HuH-7.5 (cell line): ENCODE data around the gene BTN3A1.

Source experiments
- DNase-seq: peaks from one replicate; pipeline ENCODE4 v3.0.0; 2011; ENCODE audit warnings: low spot score

BTN3A1 gene

DNA sequence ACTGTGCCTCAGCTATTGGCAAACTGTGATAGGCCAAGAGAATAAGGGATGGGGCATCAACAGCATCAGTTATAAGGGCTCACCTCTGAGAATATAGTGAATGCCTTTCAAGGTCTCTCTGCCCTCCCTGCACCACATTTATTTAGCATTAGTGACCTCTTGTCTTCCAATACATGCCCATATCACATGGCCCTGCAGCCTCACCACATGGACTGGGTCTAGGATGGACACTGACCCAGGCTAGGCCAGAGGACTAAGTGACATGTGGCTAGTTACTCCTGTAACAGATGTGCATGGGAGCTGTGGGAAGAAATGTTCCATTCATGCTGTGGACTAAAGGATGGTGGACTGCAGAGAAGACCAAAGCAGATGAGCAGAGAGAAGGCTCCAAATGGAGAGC is 22.3 kb upstream of the BTN3A1 start:
- no peak for DNase-seq

DNA sequence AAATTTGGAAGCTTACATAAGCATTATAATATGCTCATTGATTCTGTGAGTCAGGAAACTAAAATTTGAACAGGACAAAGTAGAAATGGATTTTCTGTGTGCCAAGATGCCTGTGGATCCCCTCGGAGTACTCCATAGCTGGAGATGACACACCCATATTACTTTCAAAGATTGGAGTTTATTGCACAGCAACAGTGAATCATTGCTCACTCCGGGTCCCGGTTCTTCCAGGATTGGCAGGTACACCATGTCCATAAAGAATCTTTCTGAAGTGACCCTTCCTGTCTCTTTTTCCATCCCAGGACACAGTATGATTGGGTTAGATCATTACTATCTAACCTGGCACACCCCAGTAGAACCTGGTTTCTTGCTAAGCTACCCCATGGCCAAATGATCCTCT is 21.8 kb upstream of the BTN3A1 start:
- DNase-seq = no peak

DNA sequence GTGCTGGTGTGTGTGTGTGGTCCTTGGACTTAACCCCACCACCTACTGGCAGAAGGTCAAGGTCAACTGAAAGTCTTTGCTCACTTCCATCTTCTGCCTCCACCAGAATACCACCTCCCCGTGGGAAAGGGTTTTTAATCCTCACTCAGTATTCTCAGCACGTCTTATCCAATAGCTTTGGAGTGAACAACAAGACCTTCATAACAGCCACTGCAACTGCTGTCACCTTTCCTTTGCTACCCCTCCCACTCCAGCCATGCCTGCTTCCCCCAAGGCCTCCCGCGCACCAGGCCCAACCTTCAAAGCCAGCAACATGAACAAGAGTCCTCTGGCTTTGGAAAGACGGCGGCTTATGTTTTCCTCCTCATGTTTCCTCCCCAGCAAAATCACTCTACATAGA is 20.0 kb upstream of the BTN3A1 start:
- no peak for DNase-seq

DNA sequence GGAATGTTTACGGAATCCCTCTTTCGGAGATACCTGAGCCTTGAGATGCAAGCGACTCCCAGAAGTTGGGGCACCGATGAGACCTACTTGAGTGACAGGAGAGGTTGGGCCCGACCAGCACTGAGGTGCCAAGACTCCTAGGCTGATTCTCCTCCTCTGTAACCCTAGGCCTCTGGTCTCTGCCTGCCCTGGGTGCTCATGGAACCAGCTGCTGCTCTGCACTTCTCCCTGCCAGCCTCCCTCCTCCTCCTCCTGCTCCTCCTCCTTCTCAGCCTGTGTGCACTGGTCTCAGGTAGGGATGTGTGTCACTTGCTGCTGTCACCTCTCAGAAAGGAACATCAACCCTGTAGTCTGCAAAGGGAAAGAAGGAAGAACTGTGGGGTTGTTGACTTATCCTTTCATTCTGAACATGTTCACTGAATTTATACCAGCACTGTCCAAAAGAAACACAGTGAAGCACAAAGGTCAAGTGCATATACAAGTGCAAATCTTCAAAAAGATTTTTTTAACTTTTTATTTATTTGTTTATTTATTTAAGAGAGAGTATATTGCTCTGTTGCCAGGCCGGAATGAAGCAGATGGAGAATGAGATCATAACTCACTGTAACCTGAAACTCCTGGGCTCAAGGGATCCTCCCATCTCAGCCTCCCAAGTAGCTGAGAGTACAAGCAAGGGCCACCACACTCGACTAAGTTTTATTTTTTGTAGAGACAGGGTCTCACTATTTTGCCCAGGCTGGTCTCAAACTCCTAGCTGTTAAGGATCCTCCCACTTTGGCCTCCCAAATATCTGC is 18.3 kb upstream of the BTN3A1 start:
- DNase-seq = no peak

DNA sequence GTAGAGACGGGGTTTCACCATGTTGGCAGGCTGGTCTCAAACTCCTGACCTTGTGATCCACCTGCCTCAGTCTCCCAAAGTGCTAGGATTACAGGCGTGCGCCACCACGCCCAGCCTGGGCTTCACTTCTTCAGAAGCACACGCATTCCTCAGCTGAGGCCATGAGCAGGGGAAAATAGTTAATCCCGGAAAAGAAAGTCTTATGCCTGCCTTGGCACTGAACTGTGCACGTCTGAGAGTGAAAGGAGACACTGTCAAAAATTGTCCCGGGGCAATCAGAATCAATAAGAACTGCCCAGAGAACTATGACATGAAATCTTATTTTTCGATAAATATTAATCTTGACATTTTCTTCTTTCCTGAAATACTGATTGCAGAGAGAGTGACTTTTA is 16.3 kb upstream of the BTN3A1 start:
- no peak for DNase-seq

DNA sequence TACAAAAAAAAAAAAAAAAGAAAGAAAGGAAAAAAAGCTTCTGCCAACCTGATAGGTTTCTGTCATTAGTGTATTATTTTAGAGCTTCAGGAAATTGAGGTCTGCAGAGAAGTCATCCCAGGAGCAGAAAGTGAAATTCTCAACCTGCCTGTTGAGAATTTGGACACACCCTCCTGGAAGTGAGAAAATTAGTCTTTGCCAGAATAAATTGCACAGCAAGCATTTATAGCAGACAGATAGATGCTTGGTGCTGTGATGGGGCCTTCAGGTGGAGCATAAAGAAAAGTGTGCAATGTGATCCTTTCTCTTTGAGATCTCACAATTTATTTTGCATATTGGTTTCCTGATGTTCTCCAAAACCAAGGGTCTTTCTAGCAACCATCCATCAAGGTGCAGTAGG is 14.5 kb upstream of the BTN3A1 start:
- DNase-seq = no peak

DNA sequence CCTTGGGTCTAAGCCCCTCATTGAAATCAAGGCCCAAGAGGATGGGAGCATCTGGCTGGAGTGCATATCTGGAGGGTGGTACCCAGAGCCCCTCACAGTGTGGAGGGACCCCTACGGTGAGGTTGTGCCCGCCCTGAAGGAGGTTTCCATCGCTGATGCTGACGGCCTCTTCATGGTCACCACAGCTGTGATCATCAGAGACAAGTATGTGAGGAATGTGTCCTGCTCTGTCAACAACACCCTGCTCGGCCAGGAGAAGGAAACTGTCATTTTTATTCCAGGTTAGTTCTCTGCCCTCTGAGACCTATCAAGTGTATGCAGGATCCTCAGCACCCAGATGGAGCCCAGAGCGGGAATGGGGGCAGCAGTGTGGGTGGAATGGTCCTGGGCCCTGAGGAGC is 14.1 kb upstream of the BTN3A1 start:
- no peak for DNase-seq

DNA sequence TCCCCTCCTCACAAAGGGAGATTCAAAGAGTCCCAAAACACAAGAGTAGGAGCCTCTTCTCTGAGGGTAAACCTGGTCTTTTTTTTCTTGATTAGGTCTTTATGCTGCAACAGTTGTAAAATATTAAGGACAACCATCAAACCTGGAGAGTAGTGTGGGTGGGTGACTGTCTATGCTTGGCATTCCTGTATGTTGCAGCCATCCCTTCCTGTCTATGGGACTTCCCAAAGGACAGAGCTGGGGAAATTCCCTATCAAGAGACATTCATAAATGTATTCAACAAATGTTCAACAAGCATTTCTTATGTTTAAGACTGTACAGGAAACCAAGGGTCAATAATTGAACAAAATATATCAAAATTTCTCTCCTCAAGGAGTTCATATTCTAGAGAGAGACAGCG is 13.6 kb upstream of the BTN3A1 start:
- DNase-seq = no peak

DNA sequence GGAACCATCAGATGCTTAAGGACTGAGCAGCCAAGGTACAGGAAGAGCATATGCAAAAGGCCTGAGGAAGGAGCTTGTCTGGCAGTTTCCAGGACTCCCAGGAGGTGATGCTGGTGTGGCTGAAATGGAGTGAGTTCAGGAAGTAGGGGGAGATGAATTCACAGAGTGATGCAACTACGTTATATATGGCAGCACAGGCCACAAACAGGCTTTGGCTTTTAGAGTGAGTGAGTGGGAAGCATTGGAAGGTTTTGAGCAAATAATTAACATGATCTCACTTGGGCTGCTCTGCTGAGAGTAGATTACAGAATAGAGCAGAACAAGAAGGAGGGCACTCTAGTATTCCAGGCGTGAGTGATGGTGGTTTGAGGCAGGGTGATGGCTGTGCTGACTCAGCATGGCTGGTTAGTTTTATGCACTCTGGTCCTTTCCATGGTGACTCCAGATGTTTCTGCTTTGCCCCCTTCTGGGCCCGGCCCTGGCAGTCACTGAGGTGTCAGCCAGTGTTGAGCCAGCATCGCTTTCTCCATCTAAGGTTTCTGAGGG is 12.7 kb upstream of the BTN3A1 start:
- no peak for DNase-seq

DNA sequence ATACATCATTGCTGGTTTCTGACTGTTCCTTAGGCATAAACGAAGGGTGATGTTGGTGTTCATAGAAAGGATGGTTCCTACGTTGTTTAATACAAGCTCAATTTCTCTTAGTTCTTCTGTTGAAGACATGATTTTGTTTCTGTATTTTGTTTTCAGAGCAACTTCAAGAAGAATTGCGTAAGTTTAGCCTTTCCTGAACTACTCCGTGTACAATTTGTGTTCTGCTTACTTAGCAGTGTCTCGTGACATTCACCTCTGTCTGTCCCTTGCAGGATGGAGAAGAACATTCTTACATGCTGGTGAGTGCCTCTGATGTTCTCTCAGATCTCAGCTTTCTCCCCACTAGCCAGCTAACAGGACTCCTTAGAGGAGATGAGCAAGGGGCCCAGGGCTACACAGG is 11.5 kb upstream of the BTN3A1 start:
- DNase-seq = no peak

DNA sequence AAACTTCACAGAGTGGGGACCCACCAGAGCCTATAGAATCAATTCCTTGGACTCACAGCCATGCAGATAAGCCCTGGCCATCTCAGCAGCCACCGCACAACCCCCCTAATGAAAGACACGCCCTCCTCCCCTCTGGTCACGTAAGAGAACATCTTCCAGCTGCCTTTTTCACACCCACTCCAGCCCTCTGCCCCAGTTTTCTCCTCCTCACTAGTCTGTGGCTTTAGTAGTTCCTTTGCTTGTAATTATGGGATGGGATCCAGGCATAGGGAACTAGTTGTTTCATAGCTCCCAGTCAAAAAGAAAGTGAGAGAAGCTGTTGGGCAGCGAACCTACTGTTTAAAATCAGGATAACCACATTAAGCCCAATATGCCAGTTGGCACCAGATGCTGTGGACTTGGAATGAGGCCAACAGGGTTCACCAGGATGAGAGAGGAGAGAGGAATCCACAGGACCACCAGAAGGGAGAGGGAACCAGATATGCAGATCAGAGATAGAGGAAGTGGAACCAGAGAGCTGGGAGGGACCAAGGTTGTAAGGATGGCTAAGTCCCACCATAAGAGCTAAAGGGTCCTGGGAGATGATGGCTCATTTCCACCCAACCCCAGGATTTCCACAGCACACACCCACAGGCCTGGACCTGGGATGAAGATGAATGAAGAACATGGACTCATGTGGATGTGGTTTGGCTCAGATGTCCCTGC is 9.0 kb upstream of the BTN3A1 start:
- DNase-seq = no peak

DNA sequence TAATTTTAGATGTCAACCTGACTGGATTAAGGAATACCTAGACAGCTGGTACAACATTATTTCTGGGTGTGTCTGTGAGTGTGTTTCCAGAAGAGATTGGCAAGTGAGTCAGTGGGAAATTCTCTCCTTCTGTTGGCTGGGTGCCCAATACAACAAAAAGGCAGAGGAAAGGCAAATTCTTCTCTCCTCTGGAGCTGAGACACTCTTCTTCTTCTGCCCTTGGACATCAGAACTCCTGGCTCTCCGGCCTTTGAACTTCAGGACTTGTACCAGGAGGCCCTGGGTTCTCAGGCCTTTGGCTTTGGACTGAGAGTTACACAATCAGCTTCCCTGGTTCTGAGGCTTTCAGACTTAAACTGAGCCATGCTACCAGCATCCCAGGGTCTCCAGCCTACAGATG is 7.8 kb upstream of the BTN3A1 start:
- DNase-seq = no peak

DNA sequence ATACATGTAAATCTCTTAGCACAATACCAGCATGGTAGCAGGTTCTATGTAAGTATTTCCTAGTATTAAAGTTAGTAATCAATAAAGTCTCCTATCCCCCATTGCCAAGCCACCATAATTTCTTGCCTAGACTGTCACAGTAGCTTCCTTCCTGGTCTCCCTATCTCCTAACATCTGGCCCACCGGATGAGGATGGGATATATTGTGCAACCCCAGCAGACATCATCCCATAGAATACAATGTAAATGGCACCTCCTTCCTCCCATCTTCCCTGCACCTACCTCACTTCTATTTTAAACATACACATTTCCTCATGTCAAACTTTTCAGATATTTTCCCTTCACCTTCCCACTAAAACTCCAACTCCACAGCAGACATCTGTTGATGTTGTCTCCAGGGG is 3.5 kb upstream of the BTN3A1 start:
- DNase-seq = no peak

DNA sequence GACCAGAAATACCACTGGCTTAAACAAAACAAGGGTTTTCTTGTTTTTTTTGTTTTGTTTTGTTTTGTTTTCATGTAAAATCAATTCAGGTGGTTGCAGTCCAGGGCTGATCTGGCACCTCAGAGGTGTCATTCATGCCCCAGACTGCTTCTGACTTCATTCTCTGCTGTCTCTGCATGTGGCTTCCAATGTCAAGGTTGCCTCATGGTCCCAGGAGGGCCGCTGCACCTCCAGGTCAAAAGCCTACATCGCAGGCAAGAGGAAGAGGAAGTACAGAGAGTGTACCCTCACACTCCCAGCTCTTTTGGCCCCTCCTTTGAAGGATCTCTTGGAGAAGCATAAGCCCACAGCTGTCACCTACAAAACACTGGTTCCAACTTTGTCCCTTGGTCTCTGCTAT is 1.4 kb upstream of the BTN3A1 start:
- DNase-seq = no peak

DNA sequence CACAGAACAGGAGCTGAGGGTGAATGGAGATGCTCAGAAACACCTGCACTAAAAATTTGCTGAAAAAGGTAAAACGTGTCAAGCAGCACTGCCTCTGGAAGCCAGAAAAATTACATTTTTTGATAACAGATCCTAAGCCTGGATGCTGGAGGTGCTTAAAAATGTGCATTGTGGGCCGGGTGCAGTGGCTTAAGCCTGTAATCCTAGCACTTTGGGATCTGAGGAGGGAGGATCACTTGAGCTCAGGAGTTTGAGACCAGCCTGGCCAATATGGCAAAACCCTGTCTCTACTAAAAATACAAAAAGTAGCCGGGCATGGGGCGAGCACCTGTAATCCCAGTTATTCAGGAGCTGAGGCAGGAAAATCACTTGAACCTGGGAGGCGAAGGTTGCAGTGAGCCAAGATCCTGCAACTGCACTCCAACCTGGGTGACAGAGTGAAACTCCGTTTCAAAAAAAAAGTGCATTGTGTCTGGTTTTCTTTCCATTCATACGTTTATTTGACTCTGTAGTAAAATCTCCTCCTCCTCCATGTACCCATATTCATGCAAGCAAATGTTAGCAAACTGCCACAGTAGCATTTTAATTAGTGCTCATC is 587 bp upstream of the BTN3A1 start:
- no peak for DNase-seq

DNA sequence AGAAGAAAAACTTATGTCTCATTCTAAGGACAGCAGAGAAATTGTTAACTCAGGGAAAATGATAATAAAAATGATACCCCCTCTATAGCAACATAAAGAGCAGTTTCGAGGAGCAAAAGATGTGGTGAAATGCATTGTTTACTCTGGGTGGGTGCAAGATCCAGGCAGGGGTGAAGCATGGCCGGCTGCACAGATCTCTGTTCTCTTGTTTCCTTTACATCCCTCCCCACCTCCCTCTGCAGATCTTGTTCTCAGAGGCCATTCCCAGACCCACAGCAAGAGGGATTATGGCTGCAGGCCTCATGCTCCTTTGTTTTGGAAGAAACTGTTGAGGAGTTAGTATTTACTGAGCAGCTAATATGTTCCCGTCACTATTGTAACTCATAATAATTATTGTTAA is 1.8 kb downstream of the BTN3A1 start:
- DNase-seq = no peak

DNA sequence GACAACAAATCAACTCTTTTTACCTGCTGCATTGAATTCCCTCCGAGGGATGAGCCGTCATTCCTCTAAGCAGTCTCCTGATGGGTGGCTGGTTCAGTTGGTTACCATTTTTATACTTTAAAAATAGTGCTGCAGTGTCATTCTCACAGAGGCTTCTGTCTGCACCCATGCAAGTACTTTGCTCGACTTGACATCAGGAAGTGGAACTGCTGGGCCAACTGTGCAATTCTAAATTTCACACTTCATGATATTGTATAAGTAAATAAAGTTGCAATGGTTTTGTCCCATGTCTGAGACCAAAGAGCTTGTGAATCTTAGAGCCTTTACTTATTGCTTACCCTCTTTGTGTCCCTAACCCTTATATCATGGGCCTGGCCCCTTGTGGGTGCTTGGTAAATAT is 2.5 kb downstream of the BTN3A1 start:
- DNase-seq = no peak

DNA sequence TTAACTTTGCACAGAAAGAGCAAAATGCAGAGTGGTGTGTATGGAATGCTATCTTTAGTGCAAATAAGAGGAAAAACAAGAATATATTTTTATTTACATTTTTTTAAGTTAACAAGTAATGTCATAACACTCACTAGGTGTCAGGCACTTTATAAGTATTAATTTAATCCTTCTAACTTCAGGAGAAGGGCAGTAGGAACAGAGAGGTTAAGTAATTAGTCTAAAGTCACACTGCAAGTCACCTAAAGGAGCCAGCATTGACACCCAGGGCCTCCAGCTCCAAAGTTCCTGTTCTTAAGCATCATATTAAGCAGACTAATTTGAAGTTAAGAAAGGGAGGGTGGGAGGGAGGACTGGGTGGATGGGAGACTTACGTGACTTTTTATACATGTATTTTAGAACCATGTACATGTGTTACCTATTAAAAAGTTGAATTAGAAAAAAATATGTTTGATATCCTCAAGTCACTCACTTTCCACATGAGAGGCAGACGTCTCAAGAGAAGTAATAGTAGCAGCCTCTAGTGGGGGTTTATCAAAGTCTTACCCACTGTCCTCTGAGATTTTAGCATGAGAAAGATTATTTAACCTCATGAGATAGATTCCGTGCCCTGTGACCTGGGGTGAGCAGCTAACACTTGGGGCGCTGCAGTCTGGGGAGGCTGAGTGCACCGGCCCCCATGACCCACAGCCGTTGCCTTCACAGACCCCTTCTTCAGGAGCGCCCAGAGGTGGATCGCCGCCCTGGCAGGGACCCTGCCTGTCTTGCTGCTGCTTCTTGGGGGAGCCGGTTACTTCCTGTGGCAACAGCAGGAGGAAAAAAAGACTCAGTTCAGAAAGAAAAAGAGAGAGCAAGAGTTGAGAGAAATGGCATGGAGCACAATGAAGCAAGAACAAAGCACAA is 7.0 kb downstream of the BTN3A1 start:
- no peak for DNase-seq

DNA sequence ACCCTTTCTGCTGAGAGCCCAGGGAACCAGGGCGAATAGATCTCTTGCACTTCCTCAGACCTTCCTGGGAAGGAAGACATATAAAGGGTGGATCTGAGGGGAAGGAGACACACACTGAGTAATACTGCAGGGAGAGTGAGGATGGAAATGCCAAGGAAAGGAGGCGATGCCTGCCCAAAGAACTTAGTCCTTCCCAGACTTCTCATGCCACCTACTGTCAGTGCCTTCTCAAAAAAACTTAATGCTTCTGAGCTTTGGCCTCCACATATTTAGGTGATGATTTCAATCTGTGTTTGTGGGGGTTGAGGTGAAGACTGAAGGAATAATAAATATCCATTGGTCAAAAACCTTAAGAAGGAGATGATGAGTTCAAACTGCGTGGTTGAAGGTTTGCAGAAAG is 9.7 kb downstream of the BTN3A1 start:
- DNase-seq = no peak

DNA sequence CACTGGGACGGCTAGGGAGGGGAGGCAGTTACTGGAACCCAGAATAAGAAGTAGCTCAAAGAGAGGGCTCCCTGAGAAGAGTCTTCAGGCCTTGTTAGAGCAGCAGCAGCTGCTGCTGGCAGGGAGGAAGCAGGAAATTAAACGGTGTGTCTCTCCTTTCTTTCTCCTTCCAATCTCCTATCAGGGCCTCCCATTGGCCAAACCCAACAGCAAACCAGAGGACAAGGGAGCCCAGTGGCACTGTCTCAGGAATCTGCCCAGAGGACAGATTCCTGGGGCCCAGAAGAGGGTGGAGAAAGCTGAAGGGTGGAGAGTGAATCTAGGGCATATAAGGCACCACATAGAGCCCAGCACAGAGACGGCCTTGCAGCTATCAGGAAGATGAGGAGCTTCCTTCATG is 10.2 kb downstream of the BTN3A1 start:
- DNase-seq = no peak

DNA sequence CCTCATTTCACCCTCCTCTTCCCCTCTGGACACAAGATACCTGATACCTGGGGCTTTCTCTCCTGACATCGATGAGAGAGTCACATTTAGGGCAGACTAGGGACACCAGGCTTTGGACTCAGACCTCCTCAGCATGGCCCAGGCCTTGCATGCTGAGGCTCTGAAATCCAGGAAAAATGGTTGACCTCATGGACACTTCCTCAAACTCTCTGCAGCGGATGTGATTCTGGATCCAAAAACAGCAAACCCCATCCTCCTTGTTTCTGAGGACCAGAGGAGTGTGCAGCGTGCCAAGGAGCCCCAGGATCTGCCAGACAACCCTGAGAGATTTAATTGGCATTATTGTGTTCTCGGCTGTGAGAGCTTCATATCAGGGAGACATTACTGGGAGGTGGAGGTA is 10.9 kb downstream of the BTN3A1 start:
- no peak for DNase-seq

DNA sequence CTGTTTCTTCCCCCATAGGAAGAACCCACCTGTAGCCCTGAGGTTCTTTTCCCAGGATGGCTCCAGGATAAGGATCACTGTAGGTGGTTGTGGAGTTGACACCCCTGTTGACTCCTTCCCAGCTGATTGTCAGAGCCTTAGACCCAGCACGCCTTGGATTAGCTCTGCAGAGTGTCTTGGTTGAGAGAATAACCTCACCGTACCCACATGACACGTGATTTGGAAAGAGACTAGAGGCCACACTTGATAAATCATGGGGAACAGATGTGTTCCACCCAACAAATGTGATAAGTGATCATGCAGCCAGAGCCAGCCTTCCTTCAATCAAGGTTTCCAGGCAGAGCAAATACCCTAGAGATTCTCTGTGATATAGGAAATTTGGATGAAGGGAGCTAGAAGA is 12.2 kb downstream of the BTN3A1 start:
- no peak for DNase-seq
